Liver (tissue), 9 donors: ENCODE measurements around the gene TMEM135. TPM values are rescaled to one million over a fixed set of nuclear protein-coding genes. Genes with fewer than 3 reads are reported as not detected.
"Not testable (repeated sequence)": the region's sequence is repeated elsewhere in the genome, so short reads cannot be mapped to it uniquely, and the experiment has no call there.

ENCODE experiments used
- DNase-seq: peaks from one replicate; pipeline ENCODE4 v3.0.0-alpha.2; 2017; ENCODE audit warnings: low spot score
- H3K27ac ChIP-seq, 2 donors: one replicate each; pipeline ENCODE4 v1.7.0; 2013; ENCODE audit warnings: inconsistent platforms in 2 of 2, low read length in 2 of 2, control low read depth in 1 of 2, low read depth in 1 of 2, mild to moderate bottlenecking in 1 of 2
- H3K27me3 ChIP-seq, 4 donors: one replicate each; pipeline versions ENCODE4 v1.6.1 to v1.7.0; 2013; ENCODE audit warnings: low read length in 3 of 4, inconsistent platforms in 1 of 4, mild to moderate bottlenecking in 1 of 4, moderate library complexity in 1 of 4; ENCODE audit not compliant: control insufficient read depth in 4 of 4, insufficient read depth in 4 of 4
- H3K36me3 ChIP-seq, 4 donors: one replicate each; pipeline versions ENCODE4 v1.6.1 to v1.7.0; 2013; ENCODE audit warnings: low read length in 3 of 4, mild to moderate bottlenecking in 3 of 4, low read depth in 1 of 4, moderate library complexity in 1 of 4; ENCODE audit not compliant: control insufficient read depth in 4 of 4, insufficient read depth in 3 of 4
- H3K4me1 ChIP-seq, 4 donors: one replicate each; pipeline versions ENCODE4 v1.6.1 to v1.7.0; 2013; ENCODE audit warnings: low read length in 3 of 4, mild to moderate bottlenecking in 3 of 4, moderate library complexity in 1 of 4; ENCODE audit not compliant: control insufficient read depth in 4 of 4, insufficient read depth in 4 of 4
- H3K4me3 ChIP-seq, 3 donors: one replicate each; pipeline versions ENCODE4 v1.6.1 to v1.7.0; 2013; ENCODE audit warnings: low read length in 3 of 3, control low read depth in 1 of 3, low read depth in 1 of 3, mild to moderate bottlenecking in 1 of 3
- H3K9ac ChIP-seq, 2 donors: one replicate each; pipeline ENCODE4 v1.7.0; 2013; ENCODE audit warnings: low read length in 2 of 2, mild to moderate bottlenecking in 2 of 2, moderate library complexity in 2 of 2, control low read depth in 1 of 2, low read depth in 1 of 2
- H3K9me3 ChIP-seq, 4 donors: one replicate each; pipeline versions ENCODE4 v1.6.1 to v1.7.0; 2013; ENCODE audit warnings: low read length in 3 of 4; ENCODE audit not compliant: control insufficient read depth in 4 of 4
- ATF3 ChIP-seq: IDR thresholded peaks from 2 replicates; pipeline ENCODE4 v1.6.1; 2016; ENCODE audit warnings: antibody characterized with exemption
- EGR1 ChIP-seq, 2 donors: IDR thresholded peaks; 2 replicates each; pipeline ENCODE4 v1.6.1; 2016 to 2018; ENCODE audit warnings: antibody characterized with exemption in 2 of 2, low read depth in 2 of 2
- FOXA1 ChIP-seq: IDR thresholded peaks from 2 replicates; pipeline ENCODE4 v1.6.1; 2016; ENCODE audit warnings: antibody characterized with exemption
- HNF4A ChIP-seq, 2 donors: conservative IDR thresholded peaks; 2 replicates each; pipeline ENCODE4 v1.6.1; 2016; ENCODE audit warnings: antibody characterized with exemption in 2 of 2, mild to moderate bottlenecking in 2 of 2
- HNF4G ChIP-seq: IDR thresholded peaks from 2 replicates; pipeline ENCODE4 v1.6.1; 2016; ENCODE audit warnings: antibody characterized with exemption
- JUND ChIP-seq, 2 donors: IDR thresholded peaks; 2 replicates each; pipeline ENCODE4 v1.6.1; 2016; ENCODE audit warnings: antibody characterized with exemption in 2 of 2
- MAX ChIP-seq: IDR thresholded peaks from 2 replicates; pipeline ENCODE4 v1.6.1; 2016; ENCODE audit warnings: antibody characterized with exemption
- RAD21 ChIP-seq, 2 donors: IDR thresholded peaks; 2 replicates each; pipeline ENCODE4 v1.6.1; 2016; ENCODE audit warnings: antibody characterized with exemption in 2 of 2, mild to moderate bottlenecking in 2 of 2
- SP1 ChIP-seq: IDR thresholded peaks from 2 replicates; pipeline ENCODE4 v1.6.1; 2018; ENCODE audit warnings: antibody characterized with exemption, mild to moderate bottlenecking
- TAF1 ChIP-seq: conservative IDR thresholded peaks from 2 replicates; pipeline ENCODE4 v1.6.1; 2016; ENCODE audit warnings: antibody characterized with exemption, mild to moderate bottlenecking
- YY1 ChIP-seq: IDR thresholded peaks from 2 replicates; pipeline ENCODE4 v1.6.1; 2016; ENCODE audit warnings: antibody characterized with exemption, mild to moderate bottlenecking
- WGBS: extraction: QIAGEN DNeasy Blood & Tissue Kit; methylation state at CpG from one replicate; pipeline ENCODE4 v1.1.7; 2013; 5-methylcytosine and 5-hydroxymethylcytosine counted together
- polyA plus RNA-seq, 2 donors: library from polyadenylated mRNA; stranded (reverse) in 1 of 2; unstranded in 1 of 2; fragments of 200-250 nt in 1 of 2; fragments of >200 nt in 1 of 2; fragmentation: Nextera tagmentation in 1 of 2; extraction: Ambion mirVana in 1 of 2; gene quantifications; one replicate each; pipeline versions ENCODE4 v1.2.1 to v1.2.3, GENCODE V29; 2013 to 2015
- total RNA-seq, 2 donors: library from RNA; depleted of rRNA; stranded (reverse); fragments of >200 nt; gene quantifications; one replicate each; pipeline ENCODE4 v1.2.3, GENCODE V29; 2014
- TF ChIP-seq, protein P1 (sequence below): fragments of 150-350 bp; IDR thresholded peaks from 2 replicates; pipeline ENCODE4 v1.5.1; 2017; ENCODE audit warnings: improper control_type of control experiment, low read depth, low read length; ENCODE audit not compliant: missing input control
- TF ChIP-seq, protein P2 (sequence below): IDR thresholded peaks from 2 replicates; pipeline ENCODE4 v1.6.1; 2016; ENCODE audit warnings: antibody characterized with exemption, mild to moderate bottlenecking
- donor health status: healthy.
- donor health status: healthy.
- donor health status: healthy.
- donor health status: healthy.
- donor health status: healthy.

The TMEM135 gene
- total and polyA plus RNA-seq, 4 donors, result 10.0 to 38.9 (median 23.5) TPM

DNA sequence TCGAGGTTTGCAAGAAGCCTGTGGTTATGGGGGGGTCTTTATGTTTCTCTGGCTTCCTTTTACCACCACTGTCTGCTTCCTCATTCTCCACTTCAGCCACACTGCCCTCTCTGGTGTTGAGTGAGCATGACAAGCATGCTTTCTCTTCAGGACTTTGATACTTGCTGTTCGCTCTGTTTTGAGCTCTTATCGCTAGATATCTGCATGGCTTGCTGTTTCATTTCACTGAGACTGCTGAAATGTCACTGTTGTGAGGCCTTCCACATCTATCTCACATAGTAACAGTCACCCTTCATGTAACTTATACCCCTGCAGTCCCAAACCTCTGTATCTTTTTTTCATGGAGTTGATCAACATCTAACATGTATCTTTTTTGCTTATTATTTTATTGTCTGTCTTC, 59.8 kb downstream of the TMEM135 start (continued):
- TF ChIP-seq, protein P1, sequence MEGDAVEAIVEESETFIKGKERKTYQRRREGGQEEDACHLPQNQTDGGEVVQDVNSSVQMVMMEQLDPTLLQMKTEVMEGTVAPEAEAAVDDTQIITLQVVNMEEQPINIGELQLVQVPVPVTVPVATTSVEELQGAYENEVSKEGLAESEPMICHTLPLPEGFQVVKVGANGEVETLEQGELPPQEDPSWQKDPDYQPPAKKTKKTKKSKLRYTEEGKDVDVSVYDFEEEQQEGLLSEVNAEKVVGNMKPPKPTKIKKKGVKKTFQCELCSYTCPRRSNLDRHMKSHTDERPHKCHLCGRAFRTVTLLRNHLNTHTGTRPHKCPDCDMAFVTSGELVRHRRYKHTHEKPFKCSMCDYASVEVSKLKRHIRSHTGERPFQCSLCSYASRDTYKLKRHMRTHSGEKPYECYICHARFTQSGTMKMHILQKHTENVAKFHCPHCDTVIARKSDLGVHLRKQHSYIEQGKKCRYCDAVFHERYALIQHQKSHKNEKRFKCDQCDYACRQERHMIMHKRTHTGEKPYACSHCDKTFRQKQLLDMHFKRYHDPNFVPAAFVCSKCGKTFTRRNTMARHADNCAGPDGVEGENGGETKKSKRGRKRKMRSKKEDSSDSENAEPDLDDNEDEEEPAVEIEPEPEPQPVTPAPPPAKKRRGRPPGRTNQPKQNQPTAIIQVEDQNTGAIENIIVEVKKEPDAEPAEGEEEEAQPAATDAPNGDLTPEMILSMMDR, result peak; percentile 81

- H3K27me3 ChIP-seq, result no peaks in the 10 kb centered on the region
- peaks cover 0 to 8% (median 7%) of the 10 kb centered on the region in 4 donors for H3K4me1 ChIP-seq
- H3K4me3 ChIP-seq, result no peak overlapping the region
- no peak overlapping the region for H3K27ac ChIP-seq
- no peak for DNase-seq
- TF ChIP-seq JUND (IDR thresholded peaks at IDR 0.05), result no peak
- TF ChIP-seq MAX, result no peak
- TF ChIP-seq, protein P1, result no peak
- TF ChIP-seq HNF4G, result no peak
- TF ChIP-seq, protein P2, sequence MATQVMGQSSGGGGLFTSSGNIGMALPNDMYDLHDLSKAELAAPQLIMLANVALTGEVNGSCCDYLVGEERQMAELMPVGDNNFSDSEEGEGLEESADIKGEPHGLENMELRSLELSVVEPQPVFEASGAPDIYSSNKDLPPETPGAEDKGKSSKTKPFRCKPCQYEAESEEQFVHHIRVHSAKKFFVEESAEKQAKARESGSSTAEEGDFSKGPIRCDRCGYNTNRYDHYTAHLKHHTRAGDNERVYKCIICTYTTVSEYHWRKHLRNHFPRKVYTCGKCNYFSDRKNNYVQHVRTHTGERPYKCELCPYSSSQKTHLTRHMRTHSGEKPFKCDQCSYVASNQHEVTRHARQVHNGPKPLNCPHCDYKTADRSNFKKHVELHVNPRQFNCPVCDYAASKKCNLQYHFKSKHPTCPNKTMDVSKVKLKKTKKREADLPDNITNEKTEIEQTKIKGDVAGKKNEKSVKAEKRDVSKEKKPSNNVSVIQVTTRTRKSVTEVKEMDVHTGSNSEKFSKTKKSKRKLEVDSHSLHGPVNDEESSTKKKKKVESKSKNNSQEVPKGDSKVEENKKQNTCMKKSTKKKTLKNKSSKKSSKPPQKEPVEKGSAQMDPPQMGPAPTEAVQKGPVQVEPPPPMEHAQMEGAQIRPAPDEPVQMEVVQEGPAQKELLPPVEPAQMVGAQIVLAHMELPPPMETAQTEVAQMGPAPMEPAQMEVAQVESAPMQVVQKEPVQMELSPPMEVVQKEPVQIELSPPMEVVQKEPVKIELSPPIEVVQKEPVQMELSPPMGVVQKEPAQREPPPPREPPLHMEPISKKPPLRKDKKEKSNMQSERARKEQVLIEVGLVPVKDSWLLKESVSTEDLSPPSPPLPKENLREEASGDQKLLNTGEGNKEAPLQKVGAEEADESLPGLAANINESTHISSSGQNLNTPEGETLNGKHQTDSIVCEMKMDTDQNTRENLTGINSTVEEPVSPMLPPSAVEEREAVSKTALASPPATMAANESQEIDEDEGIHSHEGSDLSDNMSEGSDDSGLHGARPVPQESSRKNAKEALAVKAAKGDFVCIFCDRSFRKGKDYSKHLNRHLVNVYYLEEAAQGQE, result no peak
- no peak for TF ChIP-seq SP1
- no peak for TF ChIP-seq FOXA1
- no peak for TF ChIP-seq RAD21 (IDR thresholded peaks at IDR 0.05)
- no peak for TF ChIP-seq ATF3
- TF ChIP-seq HNF4A (conservative IDR thresholded peaks at IDR 0.05), result no peak
- TF ChIP-seq EGR1 (IDR thresholded peaks at IDR 0.05; ENCODE audit: low read depth in 2 of 2), result no peak
- TF ChIP-seq TAF1, result no peak
- no peak for TF ChIP-seq YY1
- no peaks in the 10 kb centered on the region for H3K9me3 ChIP-seq
- H3K36me3 ChIP-seq, result no peaks in the 10 kb centered on the region
- WGBS, result 98% methylated on average over 4 of the region's 4 CpGs
- no peak overlapping the region for H3K9ac ChIP-seq
Observed at GRCh38 chr11:87101956-87102580, 64.3 kb downstream of the TMEM135 start.

GRCh38 chr11:87105826-87106225, 68.1 kb downstream of the TMEM135 start:
- H3K4me3 ChIP-seq, H3K9ac ChIP-seq, H3K36me3 ChIP-seq, H3K27ac ChIP-seq, H3K9me3 ChIP-seq, DNase-seq, H3K27me3 ChIP-seq, H3K4me1 ChIP-seq: not testable (repeated sequence)
- WGBS, result 83% methylated on average over 1 of the region's 1 CpG

- not testable (repeated sequence) for H3K4me1 ChIP-seq, DNase-seq, H3K4me3 ChIP-seq, H3K9me3 ChIP-seq, H3K27ac ChIP-seq, H3K36me3 ChIP-seq, H3K9ac ChIP-seq, H3K27me3 ChIP-seq
- 96% methylated on average over 3 of the region's 3 CpGs for WGBS
Observed at GRCh38 chr11:87107379-87107778, 69.6 kb downstream of the TMEM135 start.
